Activated naive CD8-positive, alpha-beta T cell (primary cell): ENCODE results near the gene RELB.

ENCODE experiments used
- H3K27ac Mint-ChIP-seq: one replicate; pipeline ENCODE4 v1.8.0; 2021; ENCODE audit warnings: mixed read lengths
- H3K27me3 Mint-ChIP-seq: one replicate; pipeline ENCODE4 v1.8.0; 2021; ENCODE audit warnings: mixed read lengths
- H3K36me3 Mint-ChIP-seq: one replicate; pipeline ENCODE4 v1.8.0; 2021; ENCODE audit warnings: mixed read lengths
- H3K4me1 Mint-ChIP-seq: one replicate; pipeline ENCODE4 v1.8.0; 2021; ENCODE audit warnings: low read depth, mixed read lengths
- H3K4me3 Mint-ChIP-seq: one replicate; pipeline ENCODE4 v1.8.0; 2021; ENCODE audit warnings: mild to moderate bottlenecking, mixed read lengths
- H3K9me3 Mint-ChIP-seq: one replicate; pipeline ENCODE4 v1.8.0; 2021; ENCODE audit warnings: low read depth, mixed read lengths

RELB gene

GRCh38 chr19:45074744-45075300 lies 73.6 kb downstream of the RELB start:
- Mint-ChIP-seq H3K27me3 (no peaks in the 10 kb centered on the region), H3K4me3 (peak overlapping the region; percentile 73), H3K9me3 (no peaks in the 10 kb centered on the region), H3K4me1 (peaks cover 26% of the 10 kb centered on the region), H3K27ac (peak overlapping the region; percentile 28), H3K36me3 (no peaks in the 10 kb centered on the region)

GRCh38 chr19:45075301-45076028 lies 74.2 kb downstream of the RELB start:
- H3K4me1 Mint-ChIP-seq: peaks cover 28% of the 10 kb centered on the region
- H3K36me3 Mint-ChIP-seq: no peaks in the 10 kb centered on the region
- H3K4me3 Mint-ChIP-seq: peak overlapping the region; percentile 81
- H3K27ac Mint-ChIP-seq: no peak overlapping the region
- H3K9me3 Mint-ChIP-seq: no peaks in the 10 kb centered on the region
- H3K27me3 Mint-ChIP-seq: no peaks in the 10 kb centered on the region

GRCh38 chr19:45076029-45076850 lies 75.0 kb downstream of the RELB start, which contains the start of gene ZNF296:
Gene ZNF296, minus strand, starts transcription at chr19:45076478. Its CDS starts 105 bp downstream, at chr19:45076373.
- Mint-ChIP-seq H3K27me3 (no peaks in the 10 kb centered on the region), H3K36me3 (no peaks in the 10 kb centered on the region), H3K4me1 (peaks cover 30% of the 10 kb centered on the region), H3K27ac (peak within 1 kb of the TSS; percentile 1), H3K4me3 (peak within 1 kb of the TSS; percentile 81), H3K9me3 (no peaks in the 10 kb centered on the region)

GRCh38 chr19:45076851-45077730 lies 75.8 kb downstream of the RELB start:
- Mint-ChIP-seq H3K4me1 (peaks cover 37% of the 10 kb centered on the region), H3K9me3 (no peaks in the 10 kb centered on the region), H3K27me3 (no peaks in the 10 kb centered on the region), H3K4me3 (peak overlapping the region; percentile 81), H3K36me3 (peaks cover 3% of the 10 kb centered on the region), H3K27ac (peak overlapping the region; percentile 1)

- H3K27ac Mint-ChIP-seq: peak overlapping the region; percentile 54
- peaks cover 6% of the 10 kb centered on the region for H3K36me3 Mint-ChIP-seq
These were observed 77.3 kb downstream of the RELB start for GRCh38 chr19:45078390-45079062.

GRCh38 chr19:45079063-45079910 lies 78.0 kb downstream of the RELB start, which contains the start of gene GEMIN7:
Gene GEMIN7, plus strand, starts transcription at chr19:45079260. Its CDS starts 10,855 bp downstream, at chr19:45090115.
- Mint-ChIP-seq H3K4me3 (peak within 1 kb of the TSS; percentile 97), H3K27ac (peak within 1 kb of the TSS; percentile 92), H3K27me3 (no peaks in the 10 kb centered on the region), H3K9me3 (no peaks in the 10 kb centered on the region), H3K36me3 (peaks cover 6% of the 10 kb centered on the region), H3K4me1 (peaks cover 40% of the 10 kb centered on the region)

More at GRCh38 chr19:45078390-45079062, 77.3 kb downstream of the RELB start:
- peak overlapping the region; percentile 97 for H3K4me3 Mint-ChIP-seq
- H3K4me1 Mint-ChIP-seq: peaks cover 40% of the 10 kb centered on the region
- H3K27me3 Mint-ChIP-seq: no peaks in the 10 kb centered on the region
- H3K9me3 Mint-ChIP-seq: no peaks in the 10 kb centered on the region

GRCh38 chr19:45079911-45080370 lies 78.7 kb downstream of the RELB start:
- Mint-ChIP-seq H3K27ac (peak overlapping the region; percentile 92), H3K4me1 (peaks cover 35% of the 10 kb centered on the region), H3K27me3 (no peaks in the 10 kb centered on the region), H3K9me3 (no peaks in the 10 kb centered on the region), H3K36me3 (peaks cover 6% of the 10 kb centered on the region), H3K4me3 (peak overlapping the region; percentile 97)

- Mint-ChIP-seq H3K27me3 (no peaks in the 10 kb centered on the region), H3K36me3 (peaks cover 6% of the 10 kb centered on the region), H3K4me1 (peaks cover 32% of the 10 kb centered on the region), H3K4me3 (peak overlapping the region; percentile 76), H3K9me3 (no peaks in the 10 kb centered on the region), H3K27ac (no peak overlapping the region)
These were observed 80.9 kb downstream of the RELB start for GRCh38 chr19:45082170-45082569.

- Mint-ChIP-seq H3K4me3 (no peak overlapping the region), H3K27ac (no peak overlapping the region), H3K36me3 (peaks cover 9% of the 10 kb centered on the region), H3K9me3 (no peaks in the 10 kb centered on the region), H3K4me1 (peaks cover 28% of the 10 kb centered on the region), H3K27me3 (no peaks in the 10 kb centered on the region)
These were observed 85.2 kb downstream of the RELB start for GRCh38 chr19:45086480-45086879.

GRCh38 chr19:45087531-45087930 lies 86.3 kb downstream of the RELB start:
- Mint-ChIP-seq H3K9me3 (no peaks in the 10 kb centered on the region), H3K27ac (peak overlapping the region; percentile 91), H3K27me3 (no peaks in the 10 kb centered on the region), H3K36me3 (peaks cover 4% of the 10 kb centered on the region), H3K4me3 (peak overlapping the region; percentile 23), H3K4me1 (peaks cover 29% of the 10 kb centered on the region)
